ENCODE results near the gene TEAD4. TPM values are rescaled to one million over a fixed set of nuclear protein-coding genes. Genes with fewer than 3 reads are reported as not detected.

The TEAD4 gene
- total and polyA plus RNA-seq, 2 donors (not counting 1 experiment from before 2014, with no cell fraction given) = 6.3 to 14.3 TPM

DNA sequence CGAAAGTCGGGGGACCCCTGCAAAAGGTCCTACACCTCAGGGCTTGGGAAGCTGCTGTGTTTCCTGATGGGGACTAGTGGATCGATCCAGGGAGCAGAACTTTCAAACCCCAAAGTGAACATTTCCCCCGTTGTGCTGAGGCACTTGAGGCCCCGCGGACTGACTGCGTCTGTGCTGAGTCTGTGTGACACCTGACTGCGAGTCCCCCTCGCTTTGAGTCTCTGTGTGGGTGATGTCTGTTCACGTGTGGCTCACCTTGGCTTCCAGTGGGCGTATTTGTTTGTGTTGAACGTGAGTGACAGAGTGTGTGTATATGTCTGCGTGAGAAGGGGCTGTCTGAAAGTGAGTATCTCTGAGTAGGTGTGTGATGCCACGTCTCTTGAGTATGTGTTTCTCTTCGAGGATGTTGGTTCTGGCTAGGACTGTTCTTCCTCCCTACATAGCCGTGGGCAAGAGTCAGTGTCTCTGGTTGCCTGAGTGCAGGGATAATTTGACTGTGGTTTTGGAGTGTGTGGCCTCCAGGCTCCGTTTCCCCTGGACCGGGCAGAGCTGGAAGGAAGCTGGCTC is 1.3 kb downstream of the TEAD4 start:
- Histone ChIP-seq H3K4me3 (replicated peaks in 1 of 4; ENCODE audit: control extremely low read depth in 1 of 4, insufficient read depth in 1 of 4, low read depth in 3 of 4, low read length in 4 of 4) (peak overlapping the region; percentile 58 to 66 (median 65)), H4K20me1 (ENCODE audit: control insufficient read depth, extremely low read depth, insufficient read depth, low read length) (no peaks in the 10 kb centered on the region), H3K27ac (ENCODE audit: insufficient read depth, low read length) (peak overlapping the region; percentile 80), H3K9me3 (ENCODE audit: control insufficient read depth, insufficient read depth, low read depth, low read length) (no peaks in the 10 kb centered on the region), H3K4me1 (ENCODE audit: control insufficient read depth, extremely low read depth, insufficient read depth, low read length) (no peaks in the 10 kb centered on the region), H3K79me2 (ENCODE audit: control insufficient read depth, insufficient read depth, low read length) (peaks cover 17% of the 10 kb centered on the region), H3K36me3 (ENCODE audit: control insufficient read depth, insufficient read depth, low read length) (no peaks in the 10 kb centered on the region), H3K9ac (ENCODE audit: insufficient read depth, low read length) (peak overlapping the region; percentile 78), H3K4me2 (ENCODE audit: extremely low read depth, insufficient read depth, low read length) (peak overlapping the region; percentile 93), H3K27me3 (ENCODE audit: control insufficient read depth, insufficient read depth, low read length) (no peaks in the 10 kb centered on the region), H2AFZ (ENCODE audit: low read length) (no peak overlapping the region)
- peak; percentile 28 to 64 for DNase-seq (ENCODE audit: low read depth in 2 of 2)
- TF ChIP-seq, protein P1, sequence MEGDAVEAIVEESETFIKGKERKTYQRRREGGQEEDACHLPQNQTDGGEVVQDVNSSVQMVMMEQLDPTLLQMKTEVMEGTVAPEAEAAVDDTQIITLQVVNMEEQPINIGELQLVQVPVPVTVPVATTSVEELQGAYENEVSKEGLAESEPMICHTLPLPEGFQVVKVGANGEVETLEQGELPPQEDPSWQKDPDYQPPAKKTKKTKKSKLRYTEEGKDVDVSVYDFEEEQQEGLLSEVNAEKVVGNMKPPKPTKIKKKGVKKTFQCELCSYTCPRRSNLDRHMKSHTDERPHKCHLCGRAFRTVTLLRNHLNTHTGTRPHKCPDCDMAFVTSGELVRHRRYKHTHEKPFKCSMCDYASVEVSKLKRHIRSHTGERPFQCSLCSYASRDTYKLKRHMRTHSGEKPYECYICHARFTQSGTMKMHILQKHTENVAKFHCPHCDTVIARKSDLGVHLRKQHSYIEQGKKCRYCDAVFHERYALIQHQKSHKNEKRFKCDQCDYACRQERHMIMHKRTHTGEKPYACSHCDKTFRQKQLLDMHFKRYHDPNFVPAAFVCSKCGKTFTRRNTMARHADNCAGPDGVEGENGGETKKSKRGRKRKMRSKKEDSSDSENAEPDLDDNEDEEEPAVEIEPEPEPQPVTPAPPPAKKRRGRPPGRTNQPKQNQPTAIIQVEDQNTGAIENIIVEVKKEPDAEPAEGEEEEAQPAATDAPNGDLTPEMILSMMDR (conservative IDR thresholded peaks at IDR 0.05 in 1 of 2, IDR thresholded peaks at IDR 0.05 in 1 of 2; ENCODE audit: low read depth in 1 of 2, low read length in 2 of 2) = no peak
- TF ChIP-seq EZH2 (IDR thresholded peaks at IDR 0.05; ENCODE audit: low read length, missing control alignments) = no peak

DNA sequence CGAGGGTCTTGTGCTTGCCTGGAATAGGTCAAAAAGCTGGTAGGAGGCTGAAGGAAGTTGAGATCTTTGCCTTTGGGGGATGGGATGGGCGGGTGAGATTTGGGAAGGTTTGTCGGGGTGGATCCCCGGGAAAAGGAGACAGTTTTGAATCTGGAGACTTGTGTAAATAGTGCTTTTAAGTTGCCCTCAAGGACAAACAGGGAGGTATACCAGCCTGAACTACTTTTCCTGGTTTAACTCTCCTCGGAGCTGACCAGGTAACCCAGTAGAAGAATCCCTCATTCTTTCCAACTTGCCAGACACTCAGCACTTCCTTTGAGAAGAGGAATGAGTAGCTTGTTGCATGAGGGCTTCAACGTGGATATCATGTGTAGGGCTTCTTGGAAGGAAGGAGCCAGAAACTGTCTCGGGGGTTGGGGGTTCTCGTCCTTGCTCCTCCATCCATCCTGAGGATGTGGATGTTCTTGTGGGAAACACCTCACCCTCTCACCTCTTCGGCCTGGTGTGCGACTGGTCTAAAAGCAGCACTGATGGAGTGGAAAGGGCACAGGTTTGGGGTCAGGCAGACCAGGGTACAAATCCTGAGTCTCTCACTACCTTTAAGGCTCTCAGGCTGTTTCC is 1.9 kb downstream of the TEAD4 start:
- DNase-seq (ENCODE audit: low read depth in 2 of 2) = peak in 1 of 2 donors; percentile 23
- H3K4me2 ChIP-seq (ENCODE audit: extremely low read depth, insufficient read depth, low read length) = peak overlapping the region; percentile 93
- peak overlapping the region in 2 of 4 experiments; percentile 58 to 66 for H3K4me3 ChIP-seq (replicated peaks in 1 of 4; ENCODE audit: control extremely low read depth in 1 of 4, insufficient read depth in 1 of 4, low read depth in 3 of 4, low read length in 4 of 4)
- H3K36me3 ChIP-seq (ENCODE audit: control insufficient read depth, insufficient read depth, low read length) = no peaks in the 10 kb centered on the region
- no peak overlapping the region for H2AFZ ChIP-seq (ENCODE audit: low read length)
- no peaks in the 10 kb centered on the region for H3K27me3 ChIP-seq (ENCODE audit: control insufficient read depth, insufficient read depth, low read length)
- TF ChIP-seq EZH2 (IDR thresholded peaks at IDR 0.05; ENCODE audit: low read length, missing control alignments) = no peak
- TF ChIP-seq, protein P1 (conservative IDR thresholded peaks at IDR 0.05 in 1 of 2, IDR thresholded peaks at IDR 0.05 in 1 of 2; ENCODE audit: low read depth in 1 of 2, low read length in 2 of 2) = no peak
- no peaks in the 10 kb centered on the region for H3K4me1 ChIP-seq (ENCODE audit: control insufficient read depth, extremely low read depth, insufficient read depth, low read length)
- H4K20me1 ChIP-seq (ENCODE audit: control insufficient read depth, extremely low read depth, insufficient read depth, low read length) = no peaks in the 10 kb centered on the region
- H3K79me2 ChIP-seq (ENCODE audit: control insufficient read depth, insufficient read depth, low read length) = peaks cover 19% of the 10 kb centered on the region
- no peak overlapping the region for H3K27ac ChIP-seq (ENCODE audit: insufficient read depth, low read length)
- no peak overlapping the region for H3K9ac ChIP-seq (ENCODE audit: insufficient read depth, low read length)
- H3K9me3 ChIP-seq (ENCODE audit: control insufficient read depth, insufficient read depth, low read depth, low read length) = no peaks in the 10 kb centered on the region

DNA sequence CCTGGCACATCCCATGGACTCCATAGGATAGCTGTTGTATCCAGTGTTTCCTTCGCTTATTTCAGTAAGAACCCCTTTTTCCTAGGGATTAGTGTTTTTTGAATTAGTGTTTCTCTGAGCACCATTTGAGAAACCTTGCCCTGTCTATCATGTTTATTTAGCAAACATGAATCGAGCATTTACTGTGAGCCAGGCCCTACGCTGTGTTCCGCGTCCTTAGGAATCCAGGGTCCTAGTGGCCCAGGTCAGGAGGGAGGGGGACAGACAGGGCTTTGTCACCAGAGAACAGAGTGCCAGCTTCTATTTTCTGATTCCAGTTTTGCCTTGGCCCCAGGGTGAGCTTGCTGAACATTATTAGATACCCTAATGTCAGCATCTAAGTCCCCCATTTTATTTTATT is 2.5 kb downstream of the TEAD4 start:
- Histone ChIP-seq H3K27ac (ENCODE audit: insufficient read depth, low read length) (no peak overlapping the region), H3K9me3 (ENCODE audit: control insufficient read depth, insufficient read depth, low read depth, low read length) (no peaks in the 10 kb centered on the region), H3K4me3 (replicated peaks in 1 of 4; ENCODE audit: control extremely low read depth in 1 of 4, insufficient read depth in 1 of 4, low read depth in 3 of 4, low read length in 4 of 4) (no peak overlapping the region), H3K27me3 (ENCODE audit: control insufficient read depth, insufficient read depth, low read length) (no peaks in the 10 kb centered on the region), H3K9ac (ENCODE audit: insufficient read depth, low read length) (no peak overlapping the region), H4K20me1 (ENCODE audit: control insufficient read depth, extremely low read depth, insufficient read depth, low read length) (no peaks in the 10 kb centered on the region), H2AFZ (ENCODE audit: low read length) (no peak overlapping the region), H3K4me1 (ENCODE audit: control insufficient read depth, extremely low read depth, insufficient read depth, low read length) (no peaks in the 10 kb centered on the region), H3K79me2 (ENCODE audit: control insufficient read depth, insufficient read depth, low read length) (peaks cover 19% of the 10 kb centered on the region), H3K4me2 (ENCODE audit: extremely low read depth, insufficient read depth, low read length) (peak overlapping the region; percentile 32), H3K36me3 (ENCODE audit: control insufficient read depth, insufficient read depth, low read length) (no peaks in the 10 kb centered on the region)
- TF ChIP-seq, protein P1 (conservative IDR thresholded peaks at IDR 0.05 in 1 of 2, IDR thresholded peaks at IDR 0.05 in 1 of 2; ENCODE audit: low read depth in 1 of 2, low read length in 2 of 2) = no peak
- TF ChIP-seq EZH2 (IDR thresholded peaks at IDR 0.05; ENCODE audit: low read length, missing control alignments) = no peak
- no peak for DNase-seq (ENCODE audit: low read depth in 2 of 2)
